HepG2 (cell line): ENCODE data around the gene HSF2BP. TPM values are rescaled to one million over a fixed set of nuclear protein-coding genes. Genes with fewer than 3 reads are reported as not detected.
A peak's percentile ranks its signal among the peaks of the same experiment; 100 is the strongest.

Experiments
- AGO1 ChIP-seq: fragments of 200-400 bp; formaldehyde crosslinking; IDR thresholded peaks from 2 replicates; pipeline ENCODE4 v1.6.1; 2017; ENCODE audit warnings: mild to moderate bottlenecking, low read depth, low read length, moderate library complexity; ENCODE audit not compliant: poor library complexity, severe bottlenecking
- ATAD3A ChIP-seq: sonication (generic); formaldehyde crosslinking; IDR thresholded peaks from 2 replicates; pipeline ENCODE4 v1.4.0; 2020; ENCODE audit warnings: missing genetic modification reagents
- HNRNPUL1 ChIP-seq: fragments of 200-400 bp; formaldehyde crosslinking; IDR thresholded peaks from 2 replicates; pipeline ENCODE4 v1.6.1; 2017; ENCODE audit warnings: low read depth, mild to moderate bottlenecking, low read length, moderate library complexity
- MTA1 ChIP-seq: sonication (generic); formaldehyde crosslinking; IDR thresholded peaks from 2 replicates; pipeline ENCODE4 v1.4.0; 2020; ENCODE audit warnings: missing genetic modification reagents, mild to moderate bottlenecking, borderline replicate concordance
- NAIF1 ChIP-seq: sonication (generic); formaldehyde crosslinking; IDR thresholded peaks from 2 replicates; pipeline ENCODE4 v1.5.0; 2020; ENCODE audit warnings: mild to moderate bottlenecking, missing genetic modification reagents, borderline replicate concordance
- SP2 ChIP-seq: sonication (generic); formaldehyde crosslinking; IDR thresholded peaks from 2 replicates; pipeline ENCODE4 v1.5.1; 2020; ENCODE audit warnings: mild to moderate bottlenecking, missing genetic modification reagents
- ZNF10 ChIP-seq: sonication (generic); formaldehyde crosslinking; IDR thresholded peaks from 2 replicates; pipeline ENCODE4 v1.4.0; 2020; ENCODE audit warnings: mild to moderate bottlenecking, low read depth, missing genetic modification reagents, borderline replicate concordance
- ZNF260 ChIP-seq: sonication (generic); formaldehyde crosslinking; IDR thresholded peaks from 2 replicates; pipeline ENCODE4 v1.4.0; 2020; ENCODE audit warnings: missing genetic modification reagents, low read depth, mild to moderate bottlenecking, borderline replicate concordance
- ZNF292 ChIP-seq: sonication (generic); formaldehyde crosslinking; IDR thresholded peaks from 2 replicates; pipeline ENCODE4 v1.8.1; 2022; ENCODE audit warnings: mild to moderate bottlenecking, low read depth, missing genetic modification reagents, borderline replicate concordance
- ZNF430 ChIP-seq: sonication (generic); formaldehyde crosslinking; IDR thresholded peaks from 2 replicates; pipeline ENCODE4 v1.9.0; 2021; ENCODE audit warnings: mild to moderate bottlenecking, missing genetic modification reagents
- ZNF460 ChIP-seq: sonication (generic); formaldehyde crosslinking; IDR thresholded peaks from 2 replicates; pipeline ENCODE4 v1.5.1; 2020; ENCODE audit warnings: missing genetic modification reagents, mild to moderate bottlenecking, borderline replicate concordance
- ZNF614 ChIP-seq: IDR thresholded peaks from 2 replicates; pipeline ENCODE4 v1.6.1; 2018; ENCODE audit warnings: missing biosample characterization, missing genetic modification reagents, inconsistent platforms, borderline replicate concordance
- ZNF879 ChIP-seq: sonication (generic); formaldehyde crosslinking; IDR thresholded peaks from 2 replicates; pipeline ENCODE4 v1.8.1; 2023; ENCODE audit warnings: missing genetic modification reagents
- polyA plus RNA-seq, 8 experiments: library from polyadenylated mRNA; depleted of rRNA in 3 of 8; stranded (reverse) in 7 of 8; unstranded in 1 of 8; fragments of >200 nt; fragmentation: Illumina TruSeq in 4 of 8; extraction: Trizol in 4 of 8; gene quantifications; 2 replicates each; pipeline versions ENCODE4 v1.2.1 to v1.2.3, GENCODE V29; 2011 to 2016; ENCODE audit warnings: low read depth in 4 of 8, missing spikeins in 1 of 8, mixed read lengths in 1 of 8; ENCODE audit not compliant: insufficient read depth in 1 of 8
- total RNA-seq, 5 experiments: library from RNA; depleted of rRNA; stranded (reverse); fragments of >200 nt; fragmentation: Illumina TruSeq; extraction: Trizol; gene quantifications; 2 replicates each; pipeline ENCODE4 v1.2.3, GENCODE V29; 2016; ENCODE audit warnings: low read depth in 1 of 5
- TF ChIP-seq, protein P1 (sequence below): sonication (generic); formaldehyde crosslinking; IDR thresholded peaks from 2 replicates; pipeline ENCODE4 v1.8.0; 2022; ENCODE audit warnings: mild to moderate bottlenecking, missing genetic modification reagents, borderline replicate concordance
- TF ChIP-seq, protein P2 (sequence below): sonication (generic); formaldehyde crosslinking; IDR thresholded peaks from 2 replicates; pipeline ENCODE4 v1.4.0; 2020; ENCODE audit warnings: missing genetic modification reagents
- TF ChIP-seq, protein P3 (sequence below), 2 experiments: IDR thresholded peaks; 2 replicates each; pipeline ENCODE4 v1.6.1; 2011 to 2012; ENCODE audit warnings: low read length in 2 of 2, borderline replicate concordance in 1 of 2, low read depth in 1 of 2, mild to moderate bottlenecking in 1 of 2, moderate library complexity in 1 of 2
- TF ChIP-seq, protein P4 (sequence below): sonication (generic); formaldehyde crosslinking; conservative IDR thresholded peaks from 2 replicates; pipeline ENCODE4 v1.4.0; 2020; ENCODE audit warnings: missing genetic modification reagents
- TF ChIP-seq, protein P5 (sequence below): IDR thresholded peaks from 2 replicates; pipeline ENCODE4 v1.6.1; 2016; ENCODE audit warnings: low read depth, borderline replicate concordance

Gene HSF2BP
- total and polyA plus RNA-seq, 2 of the 13 experiments (the other 11 are each of a cell fraction or from before 2014, with no cell fraction given), result 0.67 to 2.2 TPM

DNA sequence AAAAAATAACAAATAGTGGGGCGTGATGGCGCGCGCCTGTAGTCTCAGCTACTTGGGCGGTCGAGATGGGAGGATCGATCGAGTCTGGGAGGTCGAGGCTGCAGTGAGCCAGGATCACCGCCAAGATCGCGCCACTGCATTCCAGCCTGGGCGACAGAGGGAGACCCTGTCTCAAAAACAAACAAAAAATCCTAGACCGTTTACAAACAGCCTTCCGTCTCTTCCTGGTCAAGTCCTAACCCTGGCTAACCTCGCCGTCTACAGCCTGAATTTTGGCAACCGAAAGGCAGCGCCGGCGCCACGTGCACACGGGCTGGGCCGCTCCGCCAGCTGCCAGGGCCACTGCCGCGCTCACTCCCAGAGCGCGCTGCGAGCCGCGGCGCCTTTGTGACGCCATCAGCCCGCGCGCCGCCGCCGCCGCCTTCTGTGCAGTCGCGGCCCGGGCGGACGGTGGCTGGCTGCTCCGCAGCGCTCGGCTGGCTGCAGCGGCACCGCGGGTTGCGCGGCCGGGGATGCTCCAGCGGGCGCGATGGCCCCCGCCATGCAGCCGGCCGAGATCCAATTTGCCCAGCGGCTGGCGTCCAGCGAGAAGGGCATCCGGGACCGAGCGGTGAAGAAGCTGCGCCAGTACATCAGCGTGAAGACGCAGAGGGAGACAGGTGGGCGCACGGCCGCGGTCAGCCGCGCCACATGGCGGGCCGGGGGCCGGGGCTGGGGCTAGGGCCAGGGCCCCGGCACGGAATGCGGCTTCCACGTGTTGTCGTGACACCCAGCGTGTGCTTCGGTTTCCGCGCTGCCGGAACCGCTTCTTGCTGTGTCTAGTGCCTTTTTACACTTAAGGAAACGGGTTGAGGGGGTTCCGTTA, at the start of gene HSF2BP, which contains the start of gene RRP1B (continued):
- TF ChIP-seq, protein P1, sequence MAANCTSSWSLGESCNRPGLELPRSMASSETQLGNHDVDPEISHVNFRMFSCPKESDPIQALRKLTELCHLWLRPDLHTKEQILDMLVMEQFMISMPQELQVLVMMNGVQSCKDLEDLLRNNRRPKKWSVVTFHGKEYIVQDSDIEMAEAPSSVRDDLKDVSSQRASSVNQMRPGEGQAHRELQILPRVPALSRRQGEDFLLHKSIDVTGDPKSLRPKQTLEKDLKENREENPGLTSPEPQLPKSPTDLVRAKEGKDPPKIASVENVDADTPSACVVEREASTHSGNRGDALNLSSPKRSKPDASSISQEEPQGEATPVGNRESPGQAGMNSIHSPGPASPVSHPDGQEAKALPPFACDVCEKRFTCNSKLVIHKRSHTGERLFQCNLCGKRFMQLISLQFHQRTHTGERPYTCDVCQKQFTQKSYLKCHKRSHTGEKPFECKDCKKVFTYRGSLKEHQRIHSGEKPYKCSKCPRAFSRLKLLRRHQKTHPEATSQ (CRISPR knock-in tag), result no peak
- peak; percentile 77; the same call in 1 of the 2 replicates for TF ChIP-seq ZNF879 (CRISPR knock-in tag)
- TF ChIP-seq ZNF10 (CRISPR knock-in tag), result no peak
- TF ChIP-seq MTA1 (CRISPR knock-in tag), result 0 out of 2 replicates have a peak, but pooled peaks have one; percentile 47
- TF ChIP-seq SP2 (CRISPR knock-in tag), result peak; percentile 52; the same call in 1 of the 2 replicates
- no peak for TF ChIP-seq ZNF460 (CRISPR knock-in tag)
- TF ChIP-seq, protein P2, sequence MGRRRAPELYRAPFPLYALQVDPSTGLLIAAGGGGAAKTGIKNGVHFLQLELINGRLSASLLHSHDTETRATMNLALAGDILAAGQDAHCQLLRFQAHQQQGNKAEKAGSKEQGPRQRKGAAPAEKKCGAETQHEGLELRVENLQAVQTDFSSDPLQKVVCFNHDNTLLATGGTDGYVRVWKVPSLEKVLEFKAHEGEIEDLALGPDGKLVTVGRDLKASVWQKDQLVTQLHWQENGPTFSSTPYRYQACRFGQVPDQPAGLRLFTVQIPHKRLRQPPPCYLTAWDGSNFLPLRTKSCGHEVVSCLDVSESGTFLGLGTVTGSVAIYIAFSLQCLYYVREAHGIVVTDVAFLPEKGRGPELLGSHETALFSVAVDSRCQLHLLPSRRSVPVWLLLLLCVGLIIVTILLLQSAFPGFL (CRISPR knock-in tag), result peak; percentile 87; the same call in 1 of the 2 replicates
- TF ChIP-seq, protein P3, sequence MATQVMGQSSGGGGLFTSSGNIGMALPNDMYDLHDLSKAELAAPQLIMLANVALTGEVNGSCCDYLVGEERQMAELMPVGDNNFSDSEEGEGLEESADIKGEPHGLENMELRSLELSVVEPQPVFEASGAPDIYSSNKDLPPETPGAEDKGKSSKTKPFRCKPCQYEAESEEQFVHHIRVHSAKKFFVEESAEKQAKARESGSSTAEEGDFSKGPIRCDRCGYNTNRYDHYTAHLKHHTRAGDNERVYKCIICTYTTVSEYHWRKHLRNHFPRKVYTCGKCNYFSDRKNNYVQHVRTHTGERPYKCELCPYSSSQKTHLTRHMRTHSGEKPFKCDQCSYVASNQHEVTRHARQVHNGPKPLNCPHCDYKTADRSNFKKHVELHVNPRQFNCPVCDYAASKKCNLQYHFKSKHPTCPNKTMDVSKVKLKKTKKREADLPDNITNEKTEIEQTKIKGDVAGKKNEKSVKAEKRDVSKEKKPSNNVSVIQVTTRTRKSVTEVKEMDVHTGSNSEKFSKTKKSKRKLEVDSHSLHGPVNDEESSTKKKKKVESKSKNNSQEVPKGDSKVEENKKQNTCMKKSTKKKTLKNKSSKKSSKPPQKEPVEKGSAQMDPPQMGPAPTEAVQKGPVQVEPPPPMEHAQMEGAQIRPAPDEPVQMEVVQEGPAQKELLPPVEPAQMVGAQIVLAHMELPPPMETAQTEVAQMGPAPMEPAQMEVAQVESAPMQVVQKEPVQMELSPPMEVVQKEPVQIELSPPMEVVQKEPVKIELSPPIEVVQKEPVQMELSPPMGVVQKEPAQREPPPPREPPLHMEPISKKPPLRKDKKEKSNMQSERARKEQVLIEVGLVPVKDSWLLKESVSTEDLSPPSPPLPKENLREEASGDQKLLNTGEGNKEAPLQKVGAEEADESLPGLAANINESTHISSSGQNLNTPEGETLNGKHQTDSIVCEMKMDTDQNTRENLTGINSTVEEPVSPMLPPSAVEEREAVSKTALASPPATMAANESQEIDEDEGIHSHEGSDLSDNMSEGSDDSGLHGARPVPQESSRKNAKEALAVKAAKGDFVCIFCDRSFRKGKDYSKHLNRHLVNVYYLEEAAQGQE (IDR thresholded peaks at IDR 0.05; ENCODE audit: borderline replicate concordance in 1 of 2, low read depth in 1 of 2, low read length in 2 of 2), result peak in 1 of 2 experiments; percentile 19; a peak in 1 of 4 replicates
- TF ChIP-seq ZNF260 (CRISPR knock-in tag), result no peak
- no peak for TF ChIP-seq NAIF1 (CRISPR knock-in tag)
- TF ChIP-seq ZNF430, result 0 out of 2 replicates have a peak, but pooled peaks have one; percentile 37
- no peak for TF ChIP-seq HNRNPUL1
- TF ChIP-seq, protein P4, sequence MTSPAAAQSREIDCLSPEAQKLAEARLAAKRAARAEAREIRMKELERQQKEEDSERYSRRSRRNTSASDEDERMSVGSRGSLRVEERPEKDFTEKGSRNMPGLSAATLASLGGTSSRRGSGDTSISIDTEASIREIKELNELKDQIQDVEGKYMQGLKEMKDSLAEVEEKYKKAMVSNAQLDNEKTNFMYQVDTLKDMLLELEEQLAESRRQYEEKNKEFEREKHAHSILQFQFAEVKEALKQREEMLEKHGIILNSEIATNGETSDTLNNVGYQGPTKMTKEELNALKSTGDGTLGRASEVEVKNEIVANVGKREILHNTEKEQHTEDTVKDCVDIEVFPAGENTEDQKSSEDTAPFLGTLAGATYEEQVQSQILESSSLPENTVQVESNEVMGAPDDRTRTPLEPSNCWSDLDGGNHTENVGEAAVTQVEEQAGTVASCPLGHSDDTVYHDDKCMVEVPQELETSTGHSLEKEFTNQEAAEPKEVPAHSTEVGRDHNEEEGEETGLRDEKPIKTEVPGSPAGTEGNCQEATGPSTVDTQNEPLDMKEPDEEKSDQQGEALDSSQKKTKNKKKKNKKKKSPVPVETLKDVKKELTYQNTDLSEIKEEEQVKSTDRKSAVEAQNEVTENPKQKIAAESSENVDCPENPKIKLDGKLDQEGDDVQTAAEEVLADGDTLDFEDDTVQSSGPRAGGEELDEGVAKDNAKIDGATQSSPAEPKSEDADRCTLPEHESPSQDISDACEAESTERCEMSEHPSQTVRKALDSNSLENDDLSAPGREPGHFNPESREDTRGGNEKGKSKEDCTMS (CRISPR knock-in tag), result no peak
- 0 out of 2 replicates have a peak, but pooled peaks have one; percentile 17 for TF ChIP-seq ZNF292 (CRISPR knock-in tag)
- peak; percentile 82; the same call in 1 of the 2 replicates for TF ChIP-seq ZNF614 (CRISPR knock-in tag)
- TF ChIP-seq, protein P5, sequence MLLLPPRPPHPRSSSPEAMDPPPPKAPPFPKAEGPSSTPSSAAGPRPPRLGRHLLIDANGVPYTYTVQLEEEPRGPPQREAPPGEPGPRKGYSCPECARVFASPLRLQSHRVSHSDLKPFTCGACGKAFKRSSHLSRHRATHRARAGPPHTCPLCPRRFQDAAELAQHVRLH, result peak; percentile 77; the same call in 1 of the 2 replicates
- TF ChIP-seq ATAD3A (CRISPR knock-in tag), result no peak; the same call in 1 of the 2 replicates
- TF ChIP-seq AGO1, result no peak
